Inflammatory macrophage (primary cell): ENCODE data around the gene CHRNE.
"Not testable (repeated sequence)": the region's sequence is repeated elsewhere in the genome, so short reads cannot be mapped to it uniquely, and the experiment has no call there.

Source experiments
- DNase-seq, 2 donors: peaks; one replicate each; pipeline ENCODE4 v3.0.0-alpha.2; 2020 to 2022

The CHRNE gene

DNA sequence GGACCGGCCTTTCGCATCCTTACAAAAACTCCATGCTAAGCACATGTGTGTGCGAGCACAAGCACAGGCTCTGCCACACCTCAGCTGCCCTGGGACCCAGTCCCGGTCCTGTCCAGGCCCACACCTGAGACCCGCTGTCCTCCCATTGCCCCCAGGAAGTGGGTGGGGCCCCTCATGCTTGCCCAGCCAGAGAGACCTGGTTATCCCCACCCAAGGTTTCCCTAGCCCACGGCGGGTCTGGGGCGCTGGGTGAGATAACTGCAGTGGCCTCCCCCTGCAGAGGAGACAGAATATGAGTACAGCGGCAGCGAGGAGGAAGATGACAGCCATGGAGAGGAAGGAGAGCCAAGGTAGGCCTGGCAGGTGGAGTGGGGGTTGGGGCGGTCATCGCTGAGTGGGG lies 16.1 kb downstream of the CHRNE start:
- no peak for DNase-seq

DNA sequence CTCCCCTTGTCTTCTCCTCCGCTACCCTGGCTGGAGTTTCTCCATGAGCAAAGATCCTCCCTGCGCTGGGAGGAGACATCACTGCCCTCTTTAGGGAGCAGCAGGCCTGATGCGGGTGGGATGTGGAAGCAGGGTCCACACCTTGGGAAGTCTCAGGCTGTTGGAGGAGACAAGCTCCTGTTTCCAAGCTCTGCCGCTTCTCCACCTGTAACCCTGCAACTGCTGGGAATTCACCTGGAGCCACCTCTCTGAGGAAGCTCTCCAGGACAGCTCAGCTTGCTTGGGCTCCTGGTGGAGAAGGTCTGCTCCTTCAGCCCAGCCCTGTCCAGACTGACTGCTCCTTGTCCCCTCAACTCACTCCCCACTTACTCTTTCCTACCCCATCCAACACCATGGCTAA lies 18.4 kb downstream of the CHRNE start:
- DNase-seq, result no peak

- peak in 1 of 2 donors; percentile 54 for DNase-seq
Measured at GRCh38 chr17:4881761-4882555, 20.9 kb downstream of the CHRNE start.

- no peak for DNase-seq
Measured at GRCh38 chr17:4880857-4881256, 22.0 kb downstream of the CHRNE start.

GRCh38 chr17:4879601-4880000 lies 23.3 kb downstream of the CHRNE start:
- peak; percentile 84 to 87 for DNase-seq

DNA sequence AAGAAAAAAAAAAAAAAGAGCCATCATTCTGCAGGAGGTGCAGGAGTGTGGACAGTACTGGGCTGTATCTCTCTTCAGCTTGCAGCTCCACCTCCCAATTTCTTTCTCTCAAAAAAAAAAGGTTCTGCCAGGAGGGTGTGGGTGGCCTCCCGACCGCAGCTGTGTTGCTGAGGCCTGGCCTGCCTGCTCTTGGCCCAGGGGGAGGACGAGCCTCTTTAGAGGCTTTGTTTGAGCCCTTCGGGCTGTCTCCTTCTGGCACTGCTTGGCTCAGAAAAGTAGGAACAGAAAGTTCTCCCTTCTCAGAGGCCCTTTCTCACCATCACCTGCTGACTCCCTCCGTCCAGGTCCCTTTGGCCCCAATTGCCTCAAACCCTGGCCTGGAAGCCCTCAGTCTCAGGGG lies 25.8 kb downstream of the CHRNE start:
- peak; percentile 41 to 60 for DNase-seq

DNA sequence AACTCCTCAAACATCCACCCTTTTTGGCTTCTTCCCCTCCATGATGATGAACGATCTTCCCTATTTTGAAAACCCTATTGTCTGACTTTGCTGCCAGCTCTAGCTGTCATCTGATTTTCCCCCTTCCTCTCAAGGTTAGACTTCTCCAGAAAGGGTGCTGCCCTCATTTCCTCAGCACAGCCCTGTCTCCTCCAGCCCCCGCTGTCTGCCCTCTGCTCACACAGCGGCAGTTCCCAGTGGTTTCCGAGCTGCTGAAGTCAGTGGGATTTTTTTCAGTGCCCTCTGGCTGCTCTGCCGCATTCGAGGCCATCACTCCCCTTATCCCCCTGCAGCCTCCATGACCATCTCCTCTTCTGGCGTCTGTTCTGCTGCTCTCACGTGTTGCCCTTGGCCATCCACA lies 30.1 kb downstream of the CHRNE start:
- DNase-seq, result peak; percentile 86 to 88

GRCh38 chr17:4870855-4871254 lies 32.0 kb downstream of the CHRNE start:
- peak; percentile 51 to 80 for DNase-seq

- DNase-seq, result peak; percentile 47 to 60
Measured at GRCh38 chr17:4869058-4869998, 33.6 kb downstream of the CHRNE start.

- DNase-seq, result not testable (repeated sequence)
Measured at GRCh38 chr17:4867535-4867934, 35.4 kb downstream of the CHRNE start.

GRCh38 chr17:4863321-4863720 lies 39.6 kb downstream of the CHRNE start:
- DNase-seq, result no peak

DNA sequence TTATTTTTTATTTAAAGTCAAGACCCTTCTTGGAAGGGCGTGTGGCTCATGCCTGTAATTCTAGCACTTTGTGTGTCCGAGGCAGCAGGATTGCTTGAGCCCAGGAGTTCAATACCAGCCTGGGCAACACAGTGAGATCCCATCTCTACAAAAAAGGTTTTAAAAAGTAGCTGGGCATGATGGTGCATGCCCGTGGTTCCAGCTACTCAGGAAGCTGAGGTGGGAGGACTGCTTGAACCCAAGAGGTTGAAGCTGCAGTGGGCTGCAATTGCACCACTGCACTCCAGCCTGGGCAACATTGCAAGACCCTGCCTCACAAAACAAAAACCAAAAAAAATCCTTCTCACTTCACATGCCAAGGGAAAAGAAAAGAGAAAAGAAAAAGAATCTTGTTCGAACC lies 40.2 kb downstream of the CHRNE start:
- DNase-seq, result no peak

- DNase-seq, result no peak
Measured at GRCh38 chr17:4861052-4861451, 41.8 kb downstream of the CHRNE start.

- DNase-seq, result no peak
Measured at GRCh38 chr17:4860651-4861050, 42.2 kb downstream of the CHRNE start.

DNA sequence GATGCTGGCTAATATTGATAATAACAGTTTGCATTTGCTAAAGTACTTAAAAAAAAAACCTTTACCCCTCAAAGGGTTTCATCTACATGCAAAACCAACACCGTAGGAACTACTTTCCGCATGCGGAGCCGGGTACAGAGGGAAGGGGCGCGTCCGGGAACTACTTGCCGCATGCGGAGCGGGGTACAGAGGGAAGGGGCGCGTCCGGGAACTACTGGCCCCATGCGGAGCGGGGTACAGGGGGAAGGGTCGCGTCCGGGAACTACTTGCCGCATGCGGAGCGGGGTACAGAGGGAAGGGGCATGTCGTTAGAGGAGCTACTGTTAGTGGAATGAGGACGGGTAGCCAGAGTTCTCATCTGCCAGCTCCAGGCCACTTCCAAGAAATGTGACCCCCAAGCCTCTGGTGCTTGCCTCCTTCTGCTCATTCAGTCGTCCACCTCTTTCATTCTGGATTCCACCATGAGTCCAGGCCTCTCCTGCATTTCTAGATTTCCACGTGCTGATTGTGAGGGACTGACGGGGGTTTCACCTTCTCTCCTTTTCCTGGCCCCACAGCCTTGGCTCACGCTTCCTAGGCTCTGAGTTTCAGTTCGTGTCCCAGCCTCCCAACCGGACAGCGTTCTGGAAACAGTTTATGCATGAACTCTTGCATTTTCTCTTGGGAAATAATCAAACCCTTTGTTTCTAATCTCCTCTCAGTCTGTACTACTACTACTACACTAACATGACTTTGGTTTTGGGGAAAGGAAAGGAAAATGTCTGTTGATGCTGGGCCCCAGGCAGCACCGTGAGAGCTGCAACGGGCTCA lies 42.9 kb downstream of the CHRNE start:
- DNase-seq, result no peak

- no peak for DNase-seq
Measured at GRCh38 chr17:4858882-4859260, 44.0 kb downstream of the CHRNE start.

GRCh38 chr17:4858068-4858881 lies 44.6 kb downstream of the CHRNE start:
- DNase-seq, result peak; percentile 66 to 75

DNA sequence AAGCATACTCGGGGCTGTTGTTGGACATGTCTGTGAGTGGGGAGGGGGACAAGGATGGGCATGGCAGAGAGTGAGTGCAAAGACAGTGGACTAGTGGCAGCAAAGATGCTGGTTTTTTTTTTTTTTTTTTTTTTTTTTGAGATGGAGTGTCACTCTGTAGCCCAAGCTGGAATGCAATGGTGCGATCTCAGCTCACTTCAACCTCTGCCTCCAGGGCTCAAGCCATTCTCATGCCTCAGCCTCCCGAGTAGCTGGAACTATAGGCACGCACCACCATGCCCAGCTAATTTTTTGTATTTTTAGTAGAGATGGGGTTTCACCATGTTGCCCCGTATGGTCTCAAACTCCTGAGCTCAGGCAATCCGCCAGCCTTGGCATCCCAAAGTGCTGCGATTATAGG lies 45.6 kb downstream of the CHRNE start:
- DNase-seq, result not testable (repeated sequence)

GRCh38 chr17:4856937-4857314 lies 46.0 kb downstream of the CHRNE start:
- DNase-seq, result no peak

- DNase-seq, result no peak
Measured at GRCh38 chr17:4856271-4856936, 46.5 kb downstream of the CHRNE start.

DNA sequence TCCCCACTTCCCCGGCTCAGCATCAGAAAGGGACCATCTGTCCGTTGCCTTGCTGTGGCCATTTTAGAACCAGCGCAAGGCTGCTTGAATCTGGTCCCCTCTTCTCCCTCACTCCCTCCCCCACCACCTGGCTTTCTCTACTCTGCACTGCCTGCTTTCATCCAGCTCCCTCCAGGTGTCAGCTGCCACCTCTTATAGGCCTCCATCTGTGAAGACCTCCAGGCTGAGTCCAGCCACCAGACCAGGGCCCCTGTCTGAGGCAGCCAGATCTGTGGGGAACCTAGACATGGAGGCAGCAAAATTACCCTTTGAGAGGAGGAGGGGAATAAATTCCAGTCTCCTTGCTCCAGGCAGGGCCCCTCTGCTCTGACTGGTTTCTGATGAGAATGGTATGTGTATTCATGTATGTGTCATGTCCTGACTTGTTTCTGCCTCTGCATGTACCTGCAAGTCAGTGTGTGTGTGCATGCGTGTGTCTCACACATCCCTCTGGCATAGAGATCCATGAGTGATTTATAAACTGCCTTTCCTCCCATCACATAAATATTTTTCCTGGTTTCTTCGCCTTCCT lies 48.7 kb downstream of the CHRNE start:
- DNase-seq, result no peak
